Esophagus squamous epithelium (tissue), 5 donors: ENCODE data around the gene MEFV. TPM values are rescaled to one million over a fixed set of nuclear protein-coding genes. Genes with fewer than 3 reads are reported as not detected.

Experiments
- DNase-seq: peaks from one replicate; lab custom pipeline; 2025; lab: John Stamatoyannopoulos, UW
- H3K27ac ChIP-seq, 4 donors: fragments of 200-600 bp; sonication (generic); one replicate each; pipeline ENCODE4 v1.5.1; 2016 to 2019; ENCODE audit warnings: mild to moderate bottlenecking in 1 of 4
- H3K27me3 ChIP-seq, 4 donors: fragments of 200-600 bp; sonication (generic); 1 replicate in 3 of 4; 2 replicates in 1 of 4; pipeline versions ENCODE4 v1.5.1 to v1.6.0; 2017 to 2021; ENCODE audit warnings: antibody characterized with exemption in 1 of 4
- H3K36me3 ChIP-seq, 3 donors: fragments of 200-600 bp; sonication (generic); one replicate each; pipeline ENCODE4 v1.5.1; 2016 to 2019
- H3K4me1 ChIP-seq, 3 donors: fragments of 200-600 bp; sonication (generic); one replicate each; pipeline ENCODE4 v1.5.1; 2017 to 2019
- H3K4me3 ChIP-seq, 4 donors: fragments of 200-600 bp; sonication (generic); 1 replicate in 3 of 4; 2 replicates in 1 of 4; pipeline ENCODE4 v1.5.1; 2016 to 2019; ENCODE audit warnings: mild to moderate bottlenecking in 2 of 4, moderate library complexity in 1 of 4
- H3K9me3 ChIP-seq, 3 donors: fragments of 200-600 bp; sonication (generic); one replicate each; pipeline ENCODE4 v1.5.1; 2016 to 2019
- POLR2A ChIP-seq, 4 donors: fragments of 450-650 bp; IDR thresholded peaks; one replicate each; pipeline ENCODE4 v1.6.1; 2017; ENCODE audit warnings: antibody characterized with exemption in 4 of 4, mild to moderate bottlenecking in 4 of 4, moderate library complexity in 3 of 4
- WGBS, 2 donors: methylation state at CpG; one replicate each; pipeline ENCODE4 v1.1.5; 2018; 5-methylcytosine and 5-hydroxymethylcytosine counted together
- intact Hi-C: fragments of 100-400 bp; cut with DNase I; formaldehyde crosslinking; loops from one replicate; pipeline ENCODE4 v1.15.0; 2022
- total RNA-seq, 4 donors: library from RNA; depleted of rRNA; stranded (reverse); fragments of >200 nt; gene quantifications; one replicate each; pipeline ENCODE4 v1.1.0, GENCODE V29; 2016
- TF ChIP-seq, protein P1 (sequence below), 6 experiments: fragments of 450-650 bp in 4 of 6; fragments of 200-600 bp in 2 of 6; sonication (generic) in 2 of 6; IDR thresholded peaks; one replicate each; pipeline ENCODE4 v1.5.1; 2016 to 2019; ENCODE audit warnings: antibody characterized with exemption in 6 of 6, mild to moderate bottlenecking in 4 of 6, moderate library complexity in 4 of 6
- donor health status: DM: yes; HTN: yes; CAD: no.

The MEFV gene
- total RNA-seq, 4 donors from 2014 or later, result 0.38 to 2.8 (median 1.5) TPM

GRCh38 chr16:3256866-3257465 lies 533 bp upstream of the MEFV start:
- Histone ChIP-seq H3K9me3 (no peaks in the 10 kb centered on the region), H3K27me3 (peaks cover 0 to 29% (median 0%) of the 10 kb centered on the region in 4 donors), H3K4me1 (no peaks in the 10 kb centered on the region), H3K36me3 (no peaks in the 10 kb centered on the region), H3K4me3 (no peak overlapping the region), H3K27ac (peak overlapping the region in 1 of 4 donors; percentile 44)
- TF ChIP-seq, protein P1, sequence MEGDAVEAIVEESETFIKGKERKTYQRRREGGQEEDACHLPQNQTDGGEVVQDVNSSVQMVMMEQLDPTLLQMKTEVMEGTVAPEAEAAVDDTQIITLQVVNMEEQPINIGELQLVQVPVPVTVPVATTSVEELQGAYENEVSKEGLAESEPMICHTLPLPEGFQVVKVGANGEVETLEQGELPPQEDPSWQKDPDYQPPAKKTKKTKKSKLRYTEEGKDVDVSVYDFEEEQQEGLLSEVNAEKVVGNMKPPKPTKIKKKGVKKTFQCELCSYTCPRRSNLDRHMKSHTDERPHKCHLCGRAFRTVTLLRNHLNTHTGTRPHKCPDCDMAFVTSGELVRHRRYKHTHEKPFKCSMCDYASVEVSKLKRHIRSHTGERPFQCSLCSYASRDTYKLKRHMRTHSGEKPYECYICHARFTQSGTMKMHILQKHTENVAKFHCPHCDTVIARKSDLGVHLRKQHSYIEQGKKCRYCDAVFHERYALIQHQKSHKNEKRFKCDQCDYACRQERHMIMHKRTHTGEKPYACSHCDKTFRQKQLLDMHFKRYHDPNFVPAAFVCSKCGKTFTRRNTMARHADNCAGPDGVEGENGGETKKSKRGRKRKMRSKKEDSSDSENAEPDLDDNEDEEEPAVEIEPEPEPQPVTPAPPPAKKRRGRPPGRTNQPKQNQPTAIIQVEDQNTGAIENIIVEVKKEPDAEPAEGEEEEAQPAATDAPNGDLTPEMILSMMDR (IDR thresholded peaks at IDR 0.05), result no peak
- TF ChIP-seq POLR2A (IDR thresholded peaks at IDR 0.05), result no peak
- intact Hi-C loops, result no loop called here
- DNase-seq, result no peak
- WGBS, 2 donors, result 80 to 100% methylated on average over 1 to 2 of the region's 9 CpGs

GRCh38 chr16:3254309-3254708 lies 2.1 kb downstream of the MEFV start:
- no peaks in the 10 kb centered on the region for H3K9me3 ChIP-seq
- no peak overlapping the region for H3K27ac ChIP-seq
- WGBS, 2 donors, result 73% methylated on average over 4 of the region's 35 CpGs; no CpG with 5 or more reads in 1 of the 2 donors
- H3K4me1 ChIP-seq, result no peaks in the 10 kb centered on the region
- no peak overlapping the region for H3K4me3 ChIP-seq
- DNase-seq, result no peak
- H3K27me3 ChIP-seq, result peaks cover 0 to 35% (median 0%) of the 10 kb centered on the region in 4 donors
- no peaks in the 10 kb centered on the region for H3K36me3 ChIP-seq
- intact Hi-C loops, result no loop called here
- TF ChIP-seq, protein P1 (IDR thresholded peaks at IDR 0.05), result no peak
- no peak for TF ChIP-seq POLR2A (IDR thresholded peaks at IDR 0.05)

DNA sequence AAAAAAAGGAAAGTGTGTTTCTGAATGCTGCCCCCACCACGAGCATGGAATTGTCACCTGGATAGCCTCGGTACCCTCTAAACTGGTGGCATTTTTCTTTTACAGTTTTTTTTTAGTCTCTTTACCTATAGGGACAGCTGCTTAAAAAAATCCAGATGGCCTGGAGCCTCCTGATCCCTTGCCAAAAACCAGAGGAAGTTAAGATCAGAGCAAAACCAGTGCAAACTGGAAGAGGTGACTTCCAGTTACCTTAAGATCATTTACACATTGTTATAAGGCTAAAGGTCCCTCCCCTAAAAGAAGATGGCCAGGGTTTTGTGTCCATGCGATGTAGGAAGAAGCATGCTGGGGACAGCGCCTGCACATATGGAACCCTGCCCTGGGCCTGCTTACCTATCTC lies 3.5 kb downstream of the MEFV start:
- no peak for TF ChIP-seq POLR2A (IDR thresholded peaks at IDR 0.05)
- TF ChIP-seq, protein P1 (IDR thresholded peaks at IDR 0.05), result no peak
- no peak for DNase-seq
- H3K9me3 ChIP-seq, result no peaks in the 10 kb centered on the region
- H3K4me1 ChIP-seq, result no peaks in the 10 kb centered on the region
- H3K36me3 ChIP-seq, result no peaks in the 10 kb centered on the region
- intact Hi-C loops, result no loop called here
- no peak overlapping the region for H3K4me3 ChIP-seq
- H3K27me3 ChIP-seq, result peaks cover 0 to 47% (median 0%) of the 10 kb centered on the region in 4 donors
- 62 to 80% methylated on average over 3 to 4 of the region's 4 CpGs for WGBS, 2 donors
- H3K27ac ChIP-seq, result no peak overlapping the region

- TF ChIP-seq POLR2A (IDR thresholded peaks at IDR 0.05), result no peak
- TF ChIP-seq, protein P1 (IDR thresholded peaks at IDR 0.05), result no peak
- H3K4me1 ChIP-seq, result no peaks in the 10 kb centered on the region
- H3K9me3 ChIP-seq, result no peaks in the 10 kb centered on the region
- intact Hi-C loops, result no loop called here
- no peak for DNase-seq
- no peak overlapping the region for H3K27ac ChIP-seq
- H3K27me3 ChIP-seq, result peaks cover 0 to 27% (median 0%) of the 10 kb centered on the region in 4 donors
- H3K4me3 ChIP-seq, result no peak overlapping the region
- no peaks in the 10 kb centered on the region for H3K36me3 ChIP-seq
- WGBS, 2 donors, result 56 to 72% methylated on average over 5 to 9 of the region's 14 CpGs
These were observed 7.0 kb downstream of the MEFV start for GRCh38 chr16:3249451-3249850.

DNA sequence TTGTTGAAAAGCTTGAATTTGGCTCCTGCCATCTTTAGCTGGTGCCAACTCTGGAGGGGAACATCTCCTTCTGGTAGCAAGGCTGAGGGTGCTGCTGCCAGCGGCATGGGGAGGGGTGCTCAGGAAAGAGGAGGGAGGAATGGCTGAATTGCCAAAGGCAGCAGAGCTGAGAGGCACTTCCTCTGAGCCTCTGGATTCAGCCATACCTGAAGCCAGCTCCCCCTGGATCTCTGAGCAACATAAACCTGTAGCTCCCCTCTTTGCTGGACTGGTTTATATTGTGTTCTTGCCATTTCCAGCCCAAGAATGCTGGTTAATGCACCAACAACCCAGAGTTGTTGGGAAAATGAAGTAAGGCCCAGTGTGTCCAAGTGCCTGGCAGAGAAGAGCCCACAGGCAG lies 7.4 kb downstream of the MEFV start:
- Histone ChIP-seq H3K4me3 (no peak overlapping the region), H3K36me3 (no peaks in the 10 kb centered on the region), H3K4me1 (no peaks in the 10 kb centered on the region), H3K27ac (no peak overlapping the region), H3K27me3 (peaks cover 0 to 27% (median 0%) of the 10 kb centered on the region in 4 donors), H3K9me3 (no peaks in the 10 kb centered on the region)
- TF ChIP-seq, protein P1 (IDR thresholded peaks at IDR 0.05), result no peak
- no peak for TF ChIP-seq POLR2A (IDR thresholded peaks at IDR 0.05)
- intact Hi-C loops, result no loop called here
- no peak for DNase-seq
- no CpG with 5 or more reads among the region's 1 CpG for WGBS, 2 donors
